ENCODE measurements around the gene OR4C16. TPM values are rescaled to one million over a fixed set of nuclear protein-coding genes. Genes with fewer than 3 reads are reported as not detected.

The OR4C16 gene, protein sequence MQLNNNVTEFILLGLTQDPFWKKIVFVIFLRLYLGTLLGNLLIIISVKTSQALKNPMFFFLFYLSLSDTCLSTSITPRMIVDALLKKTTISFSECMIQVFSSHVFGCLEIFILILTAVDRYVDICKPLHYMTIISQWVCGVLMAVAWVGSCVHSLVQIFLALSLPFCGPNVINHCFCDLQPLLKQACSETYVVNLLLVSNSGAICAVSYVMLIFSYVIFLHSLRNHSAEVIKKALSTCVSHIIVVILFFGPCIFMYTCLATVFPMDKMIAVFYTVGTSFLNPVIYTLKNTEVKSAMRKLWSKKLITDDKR
- not detected for total RNA-seq

- in situ Hi-C loops (cut with MboI; ENCODE audit: low pct_ligation_motif_present in 1 of 4, low pct_unique_long_range_greater_than_20kb in 1 of 4, low sequenced_read_pairs in 3 of 4) = loop anchor here in 2 of 4 donors (25.0 kb wide), 2 partner anchors 90 to 135 kb away; partner anchors contain the start of gene OR4C6 (in 1 of the 2)
- 68 to 73% methylated on average over 3 of the region's 3 CpGs for WGBS, 2 donors (ENCODE audit: low coverage in 1 of 2)
- no peak for TF ChIP-seq CTCF (IDR thresholded peaks at IDR 0.05)
These were observed at the start of gene OR4C16 for GRCh38 chr11:55571828-55572227. TSS of gene OR4C16 (plus strand) at chr11:55572128. CDS start at chr11:55572128, 0 bp downstream.

GRCh38 chr11:55554169-55554568 is 17.8 kb upstream of the OR4C16 start, which contains the start of gene OR4C15:
TSS of gene OR4C15 (plus strand) at chr11:55554469. CDS start at chr11:55554469, 0 bp downstream.
- no peaks in the 10 kb centered on the region for H3K27me3 ChIP-seq
- in situ Hi-C loops (cut with MboI; ENCODE audit: low pct_ligation_motif_present in 1 of 4, low pct_unique_long_range_greater_than_20kb in 1 of 4, low sequenced_read_pairs in 3 of 4) = loop anchor here in 2 of 4 donors (25.0 kb wide), 2 partner anchors 108 to 117 kb away; partner anchors contain the start of gene OR4C6 (in 1 of the 2)
- H3K27ac ChIP-seq = no peak within 1 kb of the TSS
- H3K36me3 ChIP-seq = no peaks in the 10 kb centered on the region
- no peaks in the 10 kb centered on the region for H3K9me3 ChIP-seq
- no peaks in the 10 kb centered on the region for H3K4me1 ChIP-seq
- no peak within 1 kb of the TSS for H3K4me3 ChIP-seq
- no peak for TF ChIP-seq EP300 (IDR thresholded peaks at IDR 0.05; ENCODE audit: low read depth)
- TF ChIP-seq POLR2AphosphoS5 (IDR thresholded peaks at IDR 0.05) = no peak
- TF ChIP-seq CTCF (IDR thresholded peaks at IDR 0.05) = no peak
- no peak for TF ChIP-seq POLR2A (IDR thresholded peaks at IDR 0.05)
- intact Hi-C loops (cut with DNase I; ENCODE audit: low total_unique reads) = no loop called here
- DNase-seq = no peak

More at GRCh38 chr11:55571828-55572227, at the start of gene OR4C16:
- DNase-seq = no peak
- no peaks in the 10 kb centered on the region for H3K36me3 ChIP-seq
- no peaks in the 10 kb centered on the region for H3K4me1 ChIP-seq
- peaks cover 0 to 6% of the 10 kb centered on the region in 2 donors for H3K9me3 ChIP-seq
- no peak within 1 kb of the TSS for H3K4me3 ChIP-seq
- H3K27me3 ChIP-seq = no peaks in the 10 kb centered on the region
- intact Hi-C loops (cut with DNase I; ENCODE audit: low total_unique reads) = no loop called here
- H3K27ac ChIP-seq = no peak within 1 kb of the TSS

GRCh38 chr11:55572548-55572947 is 620 bp downstream of the OR4C16 start:
- WGBS, 2 donors (ENCODE audit: low coverage in 1 of 2) = 41% methylated on average over 1 of the region's 1 CpG; no CpG with 5 or more reads in 1 of the 2 donors
- Histone ChIP-seq H3K27me3 (no peaks in the 10 kb centered on the region), H3K4me3 (no peak overlapping the region), H3K36me3 (no peaks in the 10 kb centered on the region), H3K9me3 (peaks cover 2 to 6% of the 10 kb centered on the region in 2 donors), H3K27ac (no peak overlapping the region), H3K4me1 (no peaks in the 10 kb centered on the region)
- intact Hi-C loops (cut with DNase I; ENCODE audit: low total_unique reads) = no loop called here
- TF ChIP-seq CTCF (IDR thresholded peaks at IDR 0.05) (no peak), POLR2A (IDR thresholded peaks at IDR 0.05) (no peak), EP300 (IDR thresholded peaks at IDR 0.05; ENCODE audit: low read depth) (no peak), POLR2AphosphoS5 (IDR thresholded peaks at IDR 0.05) (no peak)
- in situ Hi-C loops (cut with MboI; ENCODE audit: low pct_ligation_motif_present in 1 of 4, low pct_unique_long_range_greater_than_20kb in 1 of 4, low sequenced_read_pairs in 3 of 4) = loop anchor here in 2 of 4 donors (25.0 kb wide), 2 partner anchors 90 to 135 kb away; partner anchors contain the start of gene OR4C6 (in 1 of the 2)
- DNase-seq = no peak

- WGBS, 2 donors (ENCODE audit: low coverage in 1 of 2) = 47 to 68% methylated on average over 2 of the region's 2 CpGs
- in situ Hi-C loops (cut with MboI; ENCODE audit: low pct_ligation_motif_present in 1 of 4, low pct_unique_long_range_greater_than_20kb in 1 of 4, low sequenced_read_pairs in 3 of 4) = no loop called here
- intact Hi-C loops (cut with DNase I; ENCODE audit: low total_unique reads) = no loop called here
These were observed 35.6 kb downstream of the OR4C16 start, which contains the start of gene OR4C11 for GRCh38 chr11:55607545-55607944. TSS of gene OR4C11 (minus strand) at chr11:55607645. CDS start at chr11:55604373, 3,272 bp downstream.

More at GRCh38 chr11:55607545-55607944, 35.6 kb downstream of the OR4C16 start, which contains the start of gene OR4C11:
- TF ChIP-seq EP300 (IDR thresholded peaks at IDR 0.05; ENCODE audit: low read depth) (no peak), CTCF (IDR thresholded peaks at IDR 0.05) (no peak), POLR2AphosphoS5 (IDR thresholded peaks at IDR 0.05) (no peak), POLR2A (IDR thresholded peaks at IDR 0.05) (no peak)
- Histone ChIP-seq H3K36me3 (no peaks in the 10 kb centered on the region), H3K4me1 (no peaks in the 10 kb centered on the region), H3K4me3 (no peak within 1 kb of the TSS), H3K27ac (no peak within 1 kb of the TSS), H3K27me3 (no peaks in the 10 kb centered on the region), H3K9me3 (no peaks in the 10 kb centered on the region)
- DNase-seq = no peak

Other genes starting within 250 kb of the OR4C16 start
- not detected for gene OR4A16, start 228.9 kb upstream of the OR4C16 start, total RNA-seq
- not detected for gene OR4A15, start 204.2 kb upstream of the OR4C16 start, total RNA-seq
- gene OR4C15, start 17.7 kb upstream of the OR4C16 start, total RNA-seq = not detected
- gene OR4C11, start 35.5 kb downstream of the OR4C16 start, total RNA-seq = not detected
- gene OR4P4, start 63.0 kb downstream of the OR4C16 start, total RNA-seq = not detected
- gene OR4S2, start 76.2 kb downstream of the OR4C16 start, total RNA-seq = not detected
- gene OR4C6, start 90.1 kb downstream of the OR4C16 start, total RNA-seq = not detected
- not detected for gene OR5D13, start 201.3 kb downstream of the OR4C16 start, total RNA-seq
- gene OR5D14, start 223.4 kb downstream of the OR4C16 start, total RNA-seq = not detected
- not detected for gene OR5L1, start 239.2 kb downstream of the OR4C16 start, total RNA-seq
- not detected for gene OR5D18, start 247.5 kb downstream of the OR4C16 start, total RNA-seq

Measured in transverse colon (tissue), 4 donors.